HFFc6 (cell line): ENCODE data around the gene ELP1. TPM values are rescaled to one million over a fixed set of nuclear protein-coding genes. Genes with fewer than 3 reads are reported as not detected.
"Not testable (repeated sequence)": the region's sequence is repeated elsewhere in the genome, so short reads cannot be mapped to it uniquely, and the experiment has no call there.

Experiments
- DNase-seq: peaks from one replicate; pipeline ENCODE4 v3.0.0-alpha.2; 2018
- H3K27ac Mint-ChIP-seq: 2 replicates; pipeline ENCODE4 v1.8.0; 2020; ENCODE audit warnings: mild to moderate bottlenecking, mixed read lengths
- H3K27me3 Mint-ChIP-seq: 2 replicates; pipeline ENCODE4 v1.8.0; 2021; ENCODE audit warnings: mild to moderate bottlenecking, moderate library complexity, mixed read lengths; ENCODE audit not compliant: insufficient read depth
- H3K36me3 Mint-ChIP-seq: 2 replicates; pipeline ENCODE4 v1.8.0; 2021; ENCODE audit warnings: low read depth, mixed read lengths
- H3K4me1 Mint-ChIP-seq: 2 replicates; pipeline ENCODE4 v1.8.0; 2020; ENCODE audit warnings: low read depth, mixed read lengths
- H3K4me3 Mint-ChIP-seq: 2 replicates; pipeline ENCODE4 v1.8.0; 2020; ENCODE audit warnings: mild to moderate bottlenecking, moderate library complexity, mixed read lengths
- H3K9me3 Mint-ChIP-seq: 2 replicates; pipeline ENCODE4 v1.8.0; 2020; ENCODE audit warnings: mild to moderate bottlenecking, mixed read lengths
- total RNA-seq, 6 experiments: library from RNA; stranded (reverse); fragmentation: NEBNext Ultra II Directional; extraction: Animal tissue kit (Norgen Biotek cat#: 25700); gene quantifications; 2 replicates in 1 of 6; 3 replicates in 5 of 6; pipeline ENCODE4 v1.2.3, GENCODE V29; 2021
- TF ChIP-seq, protein P1 (sequence below): fragments of 200-600 bp; sonication (generic); IDR thresholded peaks from 2 replicates; pipeline ENCODE4 v1.5.0; 2021; ENCODE audit warnings: antibody characterized with exemption, mild to moderate bottlenecking

Gene ELP1
- total RNA-seq, 6 experiments from 2014 or later = 24.8 to 37.2 (median 35.2) TPM

DNA sequence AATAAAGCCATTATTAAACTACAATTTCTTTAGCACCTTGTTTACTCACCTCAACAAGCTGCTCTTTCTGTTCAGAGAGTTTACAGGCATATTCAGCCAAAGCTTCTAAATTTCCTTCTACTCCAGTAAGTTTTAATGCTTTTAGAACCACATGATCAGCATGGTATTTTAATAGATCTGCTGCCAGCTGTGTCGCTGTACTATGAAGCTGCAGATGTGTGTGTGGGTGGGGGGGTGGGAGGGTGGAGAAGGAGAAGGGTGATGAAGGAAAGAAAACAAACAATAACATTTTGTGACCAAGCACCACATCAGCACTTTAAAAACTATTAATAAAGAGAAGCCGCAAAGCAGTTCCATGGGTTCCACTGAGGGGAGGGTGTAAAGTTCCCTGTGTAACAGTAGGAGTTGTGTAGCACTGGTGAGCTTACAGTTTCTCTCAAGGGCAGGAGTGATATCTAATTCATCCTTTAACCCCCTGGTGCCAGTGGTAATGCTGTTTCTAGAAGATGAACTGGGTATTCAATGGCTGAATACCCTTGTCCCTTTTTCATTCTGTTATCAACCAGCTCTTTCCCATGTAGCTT is 38.8 kb upstream of the ELP1 start:
- peaks cover 25% of the 10 kb centered on the region for H3K36me3 Mint-ChIP-seq
- no peak for DNase-seq
- TF ChIP-seq, protein P1, sequence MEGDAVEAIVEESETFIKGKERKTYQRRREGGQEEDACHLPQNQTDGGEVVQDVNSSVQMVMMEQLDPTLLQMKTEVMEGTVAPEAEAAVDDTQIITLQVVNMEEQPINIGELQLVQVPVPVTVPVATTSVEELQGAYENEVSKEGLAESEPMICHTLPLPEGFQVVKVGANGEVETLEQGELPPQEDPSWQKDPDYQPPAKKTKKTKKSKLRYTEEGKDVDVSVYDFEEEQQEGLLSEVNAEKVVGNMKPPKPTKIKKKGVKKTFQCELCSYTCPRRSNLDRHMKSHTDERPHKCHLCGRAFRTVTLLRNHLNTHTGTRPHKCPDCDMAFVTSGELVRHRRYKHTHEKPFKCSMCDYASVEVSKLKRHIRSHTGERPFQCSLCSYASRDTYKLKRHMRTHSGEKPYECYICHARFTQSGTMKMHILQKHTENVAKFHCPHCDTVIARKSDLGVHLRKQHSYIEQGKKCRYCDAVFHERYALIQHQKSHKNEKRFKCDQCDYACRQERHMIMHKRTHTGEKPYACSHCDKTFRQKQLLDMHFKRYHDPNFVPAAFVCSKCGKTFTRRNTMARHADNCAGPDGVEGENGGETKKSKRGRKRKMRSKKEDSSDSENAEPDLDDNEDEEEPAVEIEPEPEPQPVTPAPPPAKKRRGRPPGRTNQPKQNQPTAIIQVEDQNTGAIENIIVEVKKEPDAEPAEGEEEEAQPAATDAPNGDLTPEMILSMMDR = no peak
- H3K27me3 Mint-ChIP-seq = no peaks in the 10 kb centered on the region
- no peaks in the 10 kb centered on the region for H3K4me1 Mint-ChIP-seq
- H3K4me3 Mint-ChIP-seq = no peak overlapping the region
- no peaks in the 10 kb centered on the region for H3K9me3 Mint-ChIP-seq
- no peak overlapping the region for H3K27ac Mint-ChIP-seq

DNA sequence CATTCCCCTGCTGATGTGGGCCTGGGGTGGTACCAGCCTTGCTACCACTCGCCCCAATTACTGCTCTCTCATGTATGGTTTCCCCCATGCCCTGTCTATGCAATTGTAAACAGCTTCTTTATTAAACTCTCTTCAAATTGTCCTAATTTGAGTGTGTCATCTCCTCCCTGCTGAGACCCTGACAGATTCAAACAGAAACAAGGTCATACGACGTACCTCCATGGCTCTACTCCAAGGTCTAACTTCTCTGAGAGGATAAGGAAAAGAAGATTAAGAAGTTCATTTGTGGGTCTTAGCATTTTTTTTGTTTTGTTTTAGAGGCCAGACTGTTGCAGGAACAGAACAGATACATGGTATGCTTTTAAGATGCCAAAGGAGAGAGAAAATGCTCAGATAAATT is 38.3 kb upstream of the ELP1 start:
- Mint-ChIP-seq H3K27ac (no peak overlapping the region), H3K27me3 (no peaks in the 10 kb centered on the region), H3K9me3 (no peaks in the 10 kb centered on the region), H3K4me3 (no peak overlapping the region), H3K36me3 (peaks cover 19% of the 10 kb centered on the region), H3K4me1 (no peaks in the 10 kb centered on the region)
- TF ChIP-seq, protein P1 = no peak
- DNase-seq = no peak

DNA sequence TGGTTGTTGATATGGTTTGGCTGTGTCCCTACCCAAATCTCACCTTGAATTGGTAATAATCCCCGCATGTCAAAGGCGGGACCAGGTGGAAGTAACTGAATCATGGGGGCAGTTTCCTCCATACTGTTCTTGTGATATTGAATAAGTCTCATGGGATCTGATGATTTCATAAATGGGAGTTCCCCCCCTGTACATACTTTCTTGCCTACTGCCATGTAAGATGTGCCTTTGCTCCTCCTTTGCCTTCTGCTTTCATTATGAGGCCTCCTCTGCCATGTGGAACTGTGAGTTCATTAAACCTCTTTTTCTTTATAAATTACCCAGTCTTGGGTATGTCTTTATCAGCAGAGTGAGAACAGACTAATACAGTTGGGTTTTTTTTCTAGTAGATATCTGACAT is 37.5 kb upstream of the ELP1 start:
- not testable (repeated sequence) for H3K4me3 Mint-ChIP-seq, H3K27me3 Mint-ChIP-seq, DNase-seq, H3K9me3 Mint-ChIP-seq, H3K4me1 Mint-ChIP-seq, H3K27ac Mint-ChIP-seq
- peaks cover 24% of the 10 kb centered on the region for H3K36me3 Mint-ChIP-seq

DNA sequence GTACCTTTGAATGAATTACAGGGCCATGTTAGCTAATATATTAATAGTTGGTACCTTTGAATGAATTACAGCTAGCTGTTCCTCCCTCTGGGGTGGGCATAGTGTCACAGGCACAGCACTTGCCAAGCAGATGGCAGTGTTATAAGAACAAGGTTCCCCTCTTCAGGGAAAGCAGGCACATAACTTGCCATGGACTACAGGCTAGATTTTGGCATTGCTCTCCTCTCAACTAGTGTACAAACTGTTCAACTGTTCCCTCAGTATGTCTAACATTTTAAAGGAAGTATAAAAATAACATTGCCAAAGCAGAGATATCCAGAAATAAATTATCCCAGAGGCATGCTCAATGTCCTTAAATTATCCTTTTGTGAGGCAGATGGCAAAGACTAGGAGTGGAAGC is 34.0 kb upstream of the ELP1 start:
- peaks cover 19% of the 10 kb centered on the region for H3K4me1 Mint-ChIP-seq
- no peaks in the 10 kb centered on the region for H3K9me3 Mint-ChIP-seq
- DNase-seq = no peak
- TF ChIP-seq, protein P1 = no peak
- H3K27me3 Mint-ChIP-seq = peaks cover 2% of the 10 kb centered on the region; the same call in 1 of the 2 replicates
- no peak overlapping the region for H3K4me3 Mint-ChIP-seq
- no peak overlapping the region; the same call in 1 of the 2 replicates for H3K27ac Mint-ChIP-seq
- peaks cover 26% of the 10 kb centered on the region for H3K36me3 Mint-ChIP-seq

DNA sequence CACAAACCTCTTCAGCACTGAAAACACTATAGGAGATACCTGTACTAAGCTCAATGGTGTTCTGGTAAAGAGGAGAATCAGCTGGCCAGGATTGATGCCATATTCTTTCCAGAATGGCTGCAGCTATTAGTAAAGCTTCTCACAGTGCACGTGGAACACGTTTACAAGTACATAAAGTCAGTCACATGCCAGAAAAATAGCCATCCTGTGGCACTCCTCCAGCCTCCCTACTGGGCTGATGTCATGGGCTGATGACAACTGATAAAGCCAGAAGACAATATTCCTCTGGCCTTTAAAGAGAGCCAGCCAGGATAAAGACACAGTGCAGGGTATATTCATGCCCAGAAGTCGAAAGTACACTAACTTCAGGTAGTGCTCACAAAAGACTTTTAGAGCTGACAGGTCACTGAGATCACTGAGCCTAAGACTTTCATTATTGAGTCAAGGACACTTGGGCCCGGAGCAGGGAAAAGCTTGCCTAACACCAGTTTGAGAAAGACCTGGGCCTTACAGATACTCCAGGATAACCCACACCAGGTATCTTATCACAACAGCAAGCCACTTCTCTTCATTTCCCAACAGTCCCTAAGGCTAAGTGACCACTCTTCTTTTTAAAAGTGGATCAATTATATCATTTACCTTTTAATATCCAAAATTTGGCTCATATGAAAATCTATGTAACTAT is 29.7 kb upstream of the ELP1 start:
- peaks cover 19% of the 10 kb centered on the region for H3K4me1 Mint-ChIP-seq
- H3K36me3 Mint-ChIP-seq = peaks cover 22% of the 10 kb centered on the region; the same call in 1 of the 2 replicates
- H3K27ac Mint-ChIP-seq = no peak overlapping the region; the same call in 1 of the 2 replicates
- TF ChIP-seq, protein P1 = no peak
- H3K27me3 Mint-ChIP-seq = peaks cover 2% of the 10 kb centered on the region; the same call in 1 of the 2 replicates
- H3K9me3 Mint-ChIP-seq = no peaks in the 10 kb centered on the region
- DNase-seq = peak; percentile 10
- no peak overlapping the region for H3K4me3 Mint-ChIP-seq

DNA sequence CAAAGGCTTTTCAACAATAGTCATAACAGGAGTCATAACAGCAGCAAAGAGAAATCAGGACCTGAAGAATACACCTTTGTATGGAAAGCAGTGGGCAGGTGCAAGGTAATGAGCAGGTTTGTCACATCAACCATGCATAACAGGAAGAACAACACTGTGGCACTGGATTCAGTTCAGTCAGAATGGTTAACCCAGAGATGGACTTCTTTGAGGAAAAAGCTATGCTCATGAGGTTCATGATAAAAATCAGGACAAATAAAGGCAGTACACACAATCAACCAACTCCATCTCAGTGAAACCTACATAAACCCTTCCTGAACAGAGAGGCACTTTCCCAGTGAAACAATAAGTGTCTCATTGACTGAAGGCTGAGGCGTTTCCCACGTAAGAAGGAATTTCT is 27.2 kb upstream of the ELP1 start:
- H3K36me3 Mint-ChIP-seq = peaks cover 17% of the 10 kb centered on the region; the same call in 1 of the 2 replicates

More for the DNA sequence above, 27.2 kb upstream of the ELP1 start:
- H3K27me3 Mint-ChIP-seq = no peaks in the 10 kb centered on the region
- TF ChIP-seq, protein P1 = no peak
- no peaks in the 10 kb centered on the region for H3K9me3 Mint-ChIP-seq
- H3K4me3 Mint-ChIP-seq = no peak overlapping the region
- peaks cover 19% of the 10 kb centered on the region for H3K4me1 Mint-ChIP-seq
- no peak overlapping the region for H3K27ac Mint-ChIP-seq
- no peak for DNase-seq
